Natural killer cell (primary cell): ENCODE data around the gene PRR7. TPM values are rescaled to one million over a fixed set of nuclear protein-coding genes. Genes with fewer than 3 reads are reported as not detected.

ENCODE experiments used
- ATAC-seq, 3 donors: fragments of 150-1000 bp in 2 of 3; fragments of 200-7000 bp in 1 of 3; cut with Tn5 transposase; 1 replicate in 1 of 3; 2 replicates in 2 of 3; pipeline ENCODE4 v1.10.0; 2021; ENCODE audit warnings: mild to moderate bottlenecking in 2 of 3, moderate library complexity in 2 of 3
- DNase-seq, 2 donors: peaks; one replicate each; pipeline versions ENCODE4 v3.0.0 to v3.0.0-alpha.2; 2013 to 2021; ENCODE audit warnings: mixed read lengths in 1 of 2
- H3K27ac ChIP-seq: one replicate; pipeline ENCODE4 v1.5.1; 2013; ENCODE audit warnings: mild to moderate bottlenecking, low read length
- H3K27me3 ChIP-seq: one replicate; pipeline ENCODE4 v1.6.1; 2013; ENCODE audit warnings: low read length; ENCODE audit not compliant: control insufficient read depth, insufficient read depth
- H3K36me3 ChIP-seq: one replicate; pipeline ENCODE4 v1.6.1; 2013; ENCODE audit warnings: low read length; ENCODE audit not compliant: control insufficient read depth, insufficient read depth
- H3K4me1 ChIP-seq: one replicate; pipeline ENCODE4 v1.6.1; 2013; ENCODE audit warnings: low read length; ENCODE audit not compliant: control insufficient read depth, insufficient read depth
- H3K4me3 ChIP-seq: one replicate; pipeline ENCODE4 v1.5.1; 2013; ENCODE audit warnings: low read length
- H3K9me3 ChIP-seq: one replicate; pipeline ENCODE4 v1.6.1; 2013; ENCODE audit warnings: low read length; ENCODE audit not compliant: control insufficient read depth, insufficient read depth
- H3K27ac Mint-ChIP-seq, 2 donors: one replicate each; pipeline ENCODE4 v1.8.0; 2022; ENCODE audit warnings: mild to moderate bottlenecking in 2 of 2, mixed read lengths in 2 of 2, moderate library complexity in 1 of 2
- H3K27me3 Mint-ChIP-seq, 2 donors: one replicate each; pipeline ENCODE4 v1.8.0; 2022; ENCODE audit warnings: low read depth in 2 of 2, mixed read lengths in 2 of 2
- H3K36me3 Mint-ChIP-seq: one replicate; pipeline ENCODE4 v1.8.0; 2022; ENCODE audit warnings: mixed read lengths
- H3K4me1 Mint-ChIP-seq, 2 donors: one replicate each; pipeline ENCODE4 v1.8.0; 2022; ENCODE audit warnings: mixed read lengths in 2 of 2
- H3K4me3 Mint-ChIP-seq: one replicate; pipeline ENCODE4 v1.8.0; 2022; ENCODE audit warnings: mild to moderate bottlenecking, moderate library complexity, mixed read lengths
- H3K9me3 Mint-ChIP-seq, 2 donors: one replicate each; pipeline ENCODE4 v1.8.0; 2022; ENCODE audit warnings: mixed read lengths in 2 of 2
- CTCF ChIP-seq: fragments of 200-600 bp; IDR thresholded peaks from one replicate; pipeline ENCODE4 v1.8.0; 2022; ENCODE audit warnings: antibody characterized with exemption
- WGBS: methylation state at CpG from one replicate; pipeline ENCODE4 v1.1.7; 2013; ENCODE audit warnings: missing lambda C conversion rate; ENCODE audit not compliant: insufficient coverage; 5-methylcytosine and 5-hydroxymethylcytosine counted together
- intact Hi-C: fragments of 100-400 bp; cut with micrococcal nuclease; formaldehyde crosslinking; loops from one replicate; pipeline ENCODE4 v1.14.2; 2022
- total RNA-seq, 4 donors: library from RNA; stranded (reverse); fragments of 120-200 nt in 1 of 4; gene quantifications; one replicate each; pipeline versions ENCODE4 v1.2.3 to v1.2.4, GENCODE V29; 2013 to 2022

PRR7 gene
- total RNA-seq, 3 donors from 2014 or later (not counting 1 experiment from before 2014, with no cell fraction given) = 21.6 to 27.9 (median 23.3) TPM

- Mint-ChIP-seq H3K36me3 (no peaks in the 10 kb centered on the region), H3K9me3 (no peaks in the 10 kb centered on the region), H3K27ac (peak overlapping the region; percentile 85 to 90), H3K4me3 (peak overlapping the region; percentile 86), H3K27me3 (no peaks in the 10 kb centered on the region), H3K4me1 (peaks cover 15 to 31% of the 10 kb centered on the region in 2 donors)
- WGBS = under 1% methylated on average over 80 of the region's 80 CpGs
- no peaks in the 10 kb centered on the region for H3K36me3 ChIP-seq
- H3K27ac ChIP-seq = peak overlapping the region; percentile 91
- H3K27me3 ChIP-seq = no peaks in the 10 kb centered on the region
- peak overlapping the region; percentile 64 for H3K4me3 ChIP-seq
- no peaks in the 10 kb centered on the region for H3K9me3 ChIP-seq
- ATAC-seq (peak; percentile 44 to 66 (median 52)), DNase-seq (peak; percentile 89 to 95)
- intact Hi-C loops = loop anchor here (1.0 to 5.0 kb wide), 2 partner anchors 29 to 153 kb away; partner anchors contain the start of genes GRK6, PRELID1 and RAB24
- peak; percentile 74 for TF ChIP-seq CTCF
- peaks cover 34% of the 10 kb centered on the region for H3K4me1 ChIP-seq
Measured at GRCh38 chr5:177455036-177455660, 8.5 kb downstream of the PRR7 start.

DNA sequence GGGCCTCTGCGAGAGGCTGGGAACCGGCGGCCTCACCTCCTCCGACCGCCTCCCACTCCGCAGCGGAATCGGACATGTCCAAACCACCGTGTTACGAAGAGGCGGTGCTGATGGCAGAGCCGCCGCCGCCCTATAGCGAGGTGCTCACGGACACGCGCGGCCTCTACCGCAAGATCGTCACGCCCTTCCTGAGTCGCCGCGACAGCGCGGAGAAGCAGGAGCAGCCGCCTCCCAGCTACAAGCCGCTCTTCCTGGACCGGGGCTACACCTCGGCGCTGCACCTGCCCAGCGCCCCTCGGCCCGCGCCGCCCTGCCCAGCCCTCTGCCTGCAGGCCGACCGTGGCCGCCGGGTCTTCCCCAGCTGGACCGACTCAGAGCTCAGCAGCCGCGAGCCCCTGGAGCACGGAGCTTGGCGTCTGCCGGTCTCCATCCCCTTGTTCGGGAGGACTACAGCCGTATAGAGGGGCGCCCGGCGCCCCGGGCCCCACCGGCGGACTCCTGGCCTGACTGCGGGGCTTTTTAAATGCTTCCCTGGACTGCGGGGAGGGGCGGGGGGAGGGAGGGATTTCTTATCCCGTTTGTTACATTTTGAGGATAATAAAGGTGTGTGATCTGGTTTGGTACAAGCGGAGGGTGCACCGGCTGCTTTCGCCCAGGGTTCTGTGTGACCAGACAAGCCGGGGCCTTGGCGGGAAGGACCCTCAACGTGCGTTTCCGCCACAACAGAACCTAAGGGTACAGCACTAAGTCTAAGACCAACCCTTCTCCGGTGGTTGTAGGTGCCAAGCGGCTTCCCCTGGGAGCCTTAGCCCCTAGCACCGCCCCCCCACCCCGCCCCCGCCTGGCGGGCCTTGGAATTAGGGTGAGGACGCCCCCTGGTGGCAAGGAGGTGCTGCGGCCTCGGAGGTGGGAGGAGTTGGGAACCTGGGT, 9.3 kb downstream of the PRR7 start:
- H3K4me3 ChIP-seq = peak overlapping the region; percentile 64
- DNase-seq = peak; percentile 89 to 96
- intact Hi-C loops = loop anchor here (1.0 to 5.0 kb wide), 4 partner anchors 30 to 154 kb away; partner anchors contain the start of genes GRK6, PDLIM7, PRELID1 and RAB24
- Mint-ChIP-seq H3K36me3 (no peaks in the 10 kb centered on the region), H3K4me3 (peak overlapping the region; percentile 86), H3K27me3 (no peaks in the 10 kb centered on the region), H3K9me3 (no peaks in the 10 kb centered on the region), H3K4me1 (peaks cover 15 to 26% of the 10 kb centered on the region in 2 donors), H3K27ac (peak overlapping the region; percentile 85 to 90)
- no peaks in the 10 kb centered on the region for H3K27me3 ChIP-seq
- ATAC-seq = peak; percentile 32 to 66 (median 39)
- peaks cover 34% of the 10 kb centered on the region for H3K4me1 ChIP-seq
- no peaks in the 10 kb centered on the region for H3K9me3 ChIP-seq
- peak overlapping the region; percentile 88 for H3K27ac ChIP-seq
- no peaks in the 10 kb centered on the region for H3K36me3 ChIP-seq
- TF ChIP-seq CTCF = peak; percentile 99
- under 1% methylated on average over 76 of the region's 76 CpGs for WGBS

- Mint-ChIP-seq H3K4me1 (peaks cover 15 to 26% of the 10 kb centered on the region in 2 donors), H3K4me3 (peak overlapping the region; percentile 86), H3K36me3 (no peaks in the 10 kb centered on the region), H3K9me3 (no peaks in the 10 kb centered on the region), H3K27ac (peak overlapping the region; percentile 85 to 90), H3K27me3 (no peaks in the 10 kb centered on the region)
- Histone ChIP-seq H3K4me3 (no peak overlapping the region), H3K4me1 (peaks cover 34% of the 10 kb centered on the region), H3K27me3 (no peaks in the 10 kb centered on the region), H3K36me3 (no peaks in the 10 kb centered on the region), H3K9me3 (no peaks in the 10 kb centered on the region), H3K27ac (no peak overlapping the region)
- ATAC-seq = no peak
- intact Hi-C loops = loop anchor here (1.0 to 5.0 kb wide), 3 partner anchors 41 to 154 kb away; partner anchors contain the start of genes PDLIM7, PRELID1 and RAB24
- WGBS = 34% methylated on average over 9 of the region's 12 CpGs
- TF ChIP-seq CTCF = peak; percentile 55
- no peak for DNase-seq
Measured at GRCh38 chr5:177456591-177456964, 10.0 kb downstream of the PRR7 start.
